ENCODE measurements around the gene NEURL3.

GRCh38 chr2:96534141-96534540 lies 29.0 kb upstream of the NEURL3 start:
- TF ChIP-seq CTCF (IDR thresholded peaks at IDR 0.05; ENCODE audit: insufficient read depth, low read length, poor library complexity, severe bottlenecking) (no peak), EZH2phosphoT487 (conservative IDR thresholded peaks at IDR 0.05; ENCODE audit: low read length) (no peak)

Data from SU-DHL-6 (cell line).